Measurements from ENCODE around the gene P2RX4. TPM values are rescaled to one million over a fixed set of nuclear protein-coding genes. Genes with fewer than 3 reads are reported as not detected.

Gene P2RX4
- total and polyA plus RNA-seq, 12 donors = 13.3 to 114 (median 34.4) TPM

GRCh38 chr12:121264135-121264534 lies 54.2 kb downstream of the P2RX4 start:
- Histone ChIP-seq H3K4me1 (replicated peaks in 1 of 2) (no peaks in the 10 kb centered on the region), H3K36me3 (replicated peaks in 1 of 2) (peaks cover 0 to 55% of the 10 kb centered on the region in 2 donors), H3K9me3 (replicated peaks in 1 of 3) (no peaks in the 10 kb centered on the region), H3K27me3 (no peaks in the 10 kb centered on the region), H3K27ac (no peak overlapping the region), H3K4me3 (no peak overlapping the region)
- intact Hi-C loops (cut with DNase I) = no loop called here
- no peak for DNase-seq
- WGBS, 4 donors = 90 to 94% (median 92%) methylated on average over 3 to 8 of the region's 8 CpGs
- TF ChIP-seq POLR2A (IDR thresholded peaks at IDR 0.05) = no peak
- TF ChIP-seq CTCF (IDR thresholded peaks at IDR 0.05) = no peak

- no peak overlapping the region for H3K4me3 ChIP-seq
- no peak for DNase-seq
- no peaks in the 10 kb centered on the region for H3K27me3 ChIP-seq
- H3K36me3 ChIP-seq (replicated peaks in 1 of 2) = peaks cover 0 to 55% of the 10 kb centered on the region in 2 donors
- intact Hi-C loops (cut with DNase I) = no loop called here
- H3K27ac ChIP-seq = no peak overlapping the region
- H3K4me1 ChIP-seq (replicated peaks in 1 of 2) = no peaks in the 10 kb centered on the region
- no peaks in the 10 kb centered on the region for H3K9me3 ChIP-seq (replicated peaks in 1 of 3)
- 83 to 90% (median 89%) methylated on average over 10 of the region's 10 CpGs for WGBS, 4 donors
- TF ChIP-seq CTCF (IDR thresholded peaks at IDR 0.05) = no peak
- TF ChIP-seq POLR2A (IDR thresholded peaks at IDR 0.05) = no peak
These were observed 55.1 kb downstream of the P2RX4 start for GRCh38 chr12:121264951-121265515.

- Histone ChIP-seq H3K27ac (no peak overlapping the region), H3K27me3 (no peaks in the 10 kb centered on the region), H3K4me1 (replicated peaks in 1 of 2) (no peaks in the 10 kb centered on the region), H3K9me3 (replicated peaks in 1 of 3) (no peaks in the 10 kb centered on the region), H3K36me3 (replicated peaks in 1 of 2) (peaks cover 0 to 38% of the 10 kb centered on the region in 2 donors), H3K4me3 (no peak overlapping the region)
- intact Hi-C loops (cut with DNase I) = no loop called here
- TF ChIP-seq CTCF (IDR thresholded peaks at IDR 0.05) (no peak), POLR2A (IDR thresholded peaks at IDR 0.05) (no peak)
- 88 to 100% (median 96%) methylated on average over 1 of the region's 1 CpG for WGBS, 4 donors
- no peak for DNase-seq
These were observed 57.9 kb downstream of the P2RX4 start for GRCh38 chr12:121267822-121268221.

- peaks cover 0 to 4% of the 10 kb centered on the region in 2 donors for H3K4me1 ChIP-seq (replicated peaks in 1 of 2)
- H3K9me3 ChIP-seq (replicated peaks in 1 of 3) = no peaks in the 10 kb centered on the region
- intact Hi-C loops (cut with DNase I) = no loop called here
- no peak overlapping the region for H3K4me3 ChIP-seq
- no peak overlapping the region for H3K27ac ChIP-seq
- peaks cover 0 to 25% of the 10 kb centered on the region in 2 donors for H3K36me3 ChIP-seq (replicated peaks in 1 of 2)
- no peaks in the 10 kb centered on the region for H3K27me3 ChIP-seq
- no peak for DNase-seq
- no peak for TF ChIP-seq CTCF (IDR thresholded peaks at IDR 0.05)
- TF ChIP-seq POLR2A (IDR thresholded peaks at IDR 0.05) = no peak
- WGBS, 4 donors = 95 to 97% (median 96%) methylated on average over 13 to 14 of the region's 14 CpGs
These were observed 63.5 kb downstream of the P2RX4 start for GRCh38 chr12:121273364-121273896.

Measured in adrenal gland (tissue), 12 donors.